Islet precursor cell (in vitro differentiated cells): ENCODE data around the gene SFR1.
"Not testable (repeated sequence)": the region's sequence is repeated elsewhere in the genome, so short reads cannot be mapped to it uniquely, and the experiment has no call there.

ENCODE experiments used
- DNase-seq: peaks from one replicate; pipeline ENCODE4 v3.0.0-alpha.2; 2018

The SFR1 gene

DNA sequence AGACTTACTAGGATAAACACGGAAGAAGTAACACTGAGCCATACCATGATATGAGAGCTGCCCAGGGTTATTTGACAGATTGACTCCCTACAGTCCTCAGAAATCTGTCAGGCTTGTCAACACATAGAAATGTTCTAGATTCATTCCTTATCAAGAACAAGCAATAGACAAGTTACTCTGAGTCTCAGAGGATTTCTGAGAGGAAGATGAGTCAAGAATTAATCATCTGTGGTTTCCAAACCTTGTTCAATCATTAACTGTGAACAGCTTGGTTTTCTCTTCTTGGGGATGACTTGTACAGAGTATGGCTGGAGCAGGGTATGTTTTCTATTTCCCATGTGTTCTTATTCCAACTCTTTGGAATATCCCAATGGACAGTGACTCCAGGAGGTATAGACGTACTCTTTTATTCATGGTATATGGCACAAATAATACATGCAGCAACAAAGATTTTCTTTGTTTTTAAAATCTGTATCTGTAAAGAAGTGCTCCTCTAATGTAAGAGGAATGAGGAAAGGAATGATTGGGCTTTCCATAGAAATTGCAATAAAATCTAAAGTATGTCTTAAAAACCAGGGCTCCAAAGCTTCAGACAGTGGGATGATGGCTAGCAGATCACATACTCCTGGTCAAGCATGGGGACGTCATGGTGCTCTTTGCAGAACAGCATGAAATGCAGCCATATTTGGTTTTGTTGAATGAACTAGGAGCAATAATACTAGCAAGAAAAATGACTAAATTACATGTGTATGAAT is 11.9 kb upstream of the SFR1 start:
- DNase-seq = no peak

DNA sequence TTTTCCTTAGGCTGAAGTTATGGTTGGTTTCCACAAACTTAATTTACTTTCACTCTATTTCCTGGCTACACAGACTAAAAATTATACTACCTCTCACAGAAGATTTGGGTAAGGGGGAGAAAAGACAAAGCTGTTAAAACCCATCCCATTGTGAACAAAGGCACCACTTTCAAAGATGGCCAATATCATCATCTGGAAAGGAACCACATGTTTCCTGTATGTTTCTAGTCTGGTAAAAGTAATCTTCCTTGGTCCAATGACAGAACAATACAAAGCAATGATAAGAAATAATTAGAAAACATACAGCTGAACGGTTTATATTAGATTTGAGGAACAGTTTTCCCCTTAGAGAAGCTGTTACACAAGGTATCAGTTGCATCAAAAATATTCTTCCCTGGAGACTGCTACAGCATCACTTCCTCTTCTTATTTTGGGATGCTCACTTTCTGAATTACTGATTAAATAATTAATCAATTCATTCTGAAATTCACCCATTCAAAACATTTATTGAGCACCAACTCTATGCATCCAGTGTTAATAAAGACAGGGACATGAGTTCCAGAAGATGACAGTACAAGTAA is 8.5 kb upstream of the SFR1 start:
- DNase-seq = no peak

DNA sequence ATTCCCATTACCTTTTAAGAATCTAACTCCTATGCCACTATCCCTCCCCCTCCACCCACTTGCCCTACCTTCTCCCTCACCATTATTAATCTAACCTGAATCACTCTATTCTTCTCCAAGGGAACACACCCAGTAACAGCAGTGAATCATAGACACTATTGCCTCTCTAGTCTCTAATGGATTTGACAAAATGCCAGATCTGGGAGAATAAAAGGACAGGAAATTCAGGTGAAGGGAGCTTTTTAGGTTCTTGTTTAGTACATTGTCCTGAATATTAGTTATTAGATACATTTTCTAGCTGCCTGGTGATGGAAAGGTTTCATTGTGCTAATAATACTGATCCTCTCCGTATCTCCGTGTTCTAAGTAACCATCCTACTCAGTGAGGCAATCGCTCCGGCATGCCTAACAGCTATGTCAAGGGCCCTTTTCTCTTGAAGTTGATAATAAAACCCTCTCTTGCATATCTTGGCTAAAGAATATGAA is 4.1 kb upstream of the SFR1 start:
- no peak for DNase-seq

DNA sequence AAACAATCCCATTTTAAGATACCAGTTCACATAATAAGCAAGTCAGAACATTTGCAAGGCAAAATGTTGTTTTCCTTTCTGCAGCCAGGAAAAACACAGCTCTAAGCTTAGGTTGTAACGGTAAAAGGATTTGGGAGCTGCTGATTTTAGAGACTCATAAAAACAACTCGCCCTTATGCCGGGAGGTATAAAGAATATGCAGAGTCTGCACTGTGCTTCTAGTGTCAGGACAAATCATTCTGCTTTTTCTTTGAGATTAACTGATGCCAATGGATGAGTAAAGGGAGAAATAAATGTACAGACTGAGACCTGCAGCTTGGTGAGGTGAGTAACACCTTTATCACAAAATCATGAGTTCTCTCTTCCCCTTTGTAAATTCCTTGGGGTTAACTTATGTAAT is 2.0 kb upstream of the SFR1 start:
- no peak for DNase-seq

DNA sequence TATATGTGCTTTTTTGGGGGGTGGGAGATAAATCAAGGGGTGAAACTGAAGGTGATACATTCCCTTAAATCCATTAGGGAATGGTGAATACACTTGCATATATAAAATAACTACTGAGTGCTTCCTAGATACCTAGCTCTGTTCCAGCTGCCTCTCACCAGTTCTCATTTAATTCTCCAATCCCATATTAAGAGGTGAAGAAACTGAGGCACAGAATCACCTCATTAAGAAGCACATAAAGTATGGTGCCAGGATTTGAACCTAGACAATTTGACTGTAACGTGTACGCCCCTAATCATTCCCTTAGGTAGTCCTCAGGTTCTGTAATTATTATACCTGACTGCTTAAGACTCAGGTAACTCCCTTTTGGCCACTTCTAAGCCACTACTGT is 1.5 kb upstream of the SFR1 start:
- no peak for DNase-seq

DNA sequence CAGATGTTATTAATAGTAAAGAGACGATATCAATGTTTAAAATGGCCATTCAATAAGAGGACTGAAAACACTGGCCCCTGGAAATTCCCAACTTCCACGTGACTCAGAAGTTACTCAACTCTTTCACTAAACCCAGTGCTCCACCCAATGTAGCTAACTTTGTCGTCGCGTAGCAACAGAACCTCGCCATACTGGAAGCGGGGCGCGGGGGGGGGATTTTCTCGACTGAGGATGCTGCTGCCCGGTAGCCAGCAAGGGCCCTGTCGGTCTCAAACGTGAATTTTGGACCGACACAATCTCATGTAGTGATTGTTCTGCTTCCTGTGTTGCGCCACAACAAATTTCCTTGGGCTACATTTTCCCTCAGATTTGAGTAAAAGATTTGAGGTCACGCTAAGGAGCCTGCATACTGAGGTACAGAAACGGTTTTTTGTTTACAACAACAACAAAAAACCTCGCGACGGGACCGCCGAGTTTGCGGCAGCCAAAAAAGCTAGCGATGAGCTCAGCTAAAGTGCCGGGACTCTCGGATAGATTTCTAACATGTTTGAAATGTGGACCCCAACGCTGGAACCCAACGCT is 977 bp upstream of the SFR1 start:
- DNase-seq = peak; percentile 94

DNA sequence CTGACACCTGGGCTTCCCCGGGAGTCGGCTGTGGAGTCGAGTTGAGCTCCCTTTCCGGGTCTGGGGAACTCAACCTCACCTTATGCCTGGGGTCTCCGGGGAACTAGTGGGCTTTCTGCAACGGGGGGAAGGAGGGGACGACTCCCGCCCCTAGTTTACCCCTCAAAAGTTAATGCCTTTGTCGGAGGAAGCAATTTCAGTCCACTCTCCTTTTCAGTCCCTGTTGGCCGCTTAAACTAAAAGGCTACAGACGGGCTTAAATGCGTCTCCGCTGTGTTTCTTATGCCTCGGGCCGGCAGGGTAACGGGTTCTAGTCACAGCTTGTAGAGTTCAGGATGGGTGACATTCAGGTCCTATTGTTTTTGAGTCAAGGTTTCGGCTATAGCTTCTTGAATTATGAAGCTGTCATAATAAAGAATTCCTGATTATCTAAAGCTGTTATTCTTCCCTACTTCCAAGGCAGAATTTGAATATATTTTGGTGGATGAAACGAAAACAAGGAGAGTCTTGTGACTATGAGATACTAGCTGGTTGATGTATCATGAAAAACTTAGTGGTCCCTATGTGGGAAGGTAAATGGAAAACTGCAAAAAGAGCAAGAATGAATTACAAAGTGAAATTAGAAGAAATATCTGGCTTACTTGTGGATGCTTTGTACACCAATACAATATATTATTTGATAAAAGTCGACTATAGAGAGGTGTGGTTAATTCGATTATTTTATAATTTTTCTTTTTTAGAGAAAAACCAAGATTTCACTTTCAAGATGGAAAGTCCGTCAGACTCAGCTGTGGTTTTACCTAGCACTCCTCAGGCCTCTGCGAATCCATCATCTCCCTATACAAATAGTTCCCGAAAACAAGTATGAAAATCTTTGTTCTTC is 495 bp downstream of the SFR1 start:
- no peak for DNase-seq

DNA sequence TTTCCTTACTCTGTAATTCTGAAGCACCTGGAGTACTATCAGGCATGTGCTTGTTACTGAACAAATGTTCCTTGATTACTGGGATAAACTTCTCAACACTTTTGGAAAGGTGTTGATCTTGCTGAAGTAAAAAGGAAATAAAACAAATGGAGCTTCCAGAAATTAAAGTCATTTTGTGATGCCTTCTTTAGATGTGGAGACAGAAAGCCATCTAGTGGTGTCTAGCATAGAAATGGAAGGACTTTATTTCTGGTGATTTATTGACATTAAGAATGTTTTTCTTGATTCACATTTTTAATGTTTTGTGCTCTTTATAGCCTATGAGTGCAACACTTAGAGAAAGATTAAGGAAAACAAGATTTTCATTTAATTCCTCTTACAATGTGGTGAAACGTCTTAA is 1.4 kb downstream of the SFR1 start:
- no peak for DNase-seq

DNA sequence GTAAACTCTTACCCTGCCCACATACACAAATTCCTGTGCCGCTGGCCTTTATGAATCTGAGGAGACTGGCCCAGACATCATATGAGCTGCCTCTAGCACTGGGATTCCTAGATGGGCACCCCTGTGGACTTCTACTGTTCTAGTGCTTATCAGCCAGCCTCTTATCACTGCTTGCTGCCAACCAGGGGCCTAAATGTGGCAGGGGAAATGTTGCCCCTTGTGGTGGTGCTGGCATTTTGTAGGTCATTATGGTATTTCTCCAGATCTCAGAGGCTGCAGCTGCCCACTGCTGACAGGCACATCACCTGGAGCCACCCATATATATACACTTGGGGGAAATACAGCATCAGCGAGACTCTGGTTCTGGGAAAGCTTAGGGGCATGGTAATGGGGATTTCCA is 5.4 kb downstream of the SFR1 start:
- DNase-seq = peak; percentile 53

DNA sequence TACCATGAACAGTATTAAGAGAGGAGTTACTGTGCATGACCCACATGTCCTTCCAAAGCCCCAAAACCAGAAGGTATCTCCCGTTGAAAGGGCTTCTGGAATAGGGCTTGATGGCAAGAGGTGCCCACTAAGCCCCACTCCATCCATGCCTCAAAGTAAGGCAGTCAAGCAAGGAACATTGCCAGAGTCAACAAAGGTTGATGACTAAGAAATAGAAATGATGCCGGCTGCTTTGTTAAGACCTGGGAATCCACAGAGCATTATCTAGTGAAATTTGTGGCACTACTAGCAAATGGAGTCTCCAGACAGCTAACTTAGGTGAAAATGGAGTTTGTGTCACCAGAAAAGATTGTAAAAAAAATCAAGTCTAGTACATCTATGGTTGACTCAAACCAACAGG is 6.2 kb downstream of the SFR1 start:
- DNase-seq = no peak

DNA sequence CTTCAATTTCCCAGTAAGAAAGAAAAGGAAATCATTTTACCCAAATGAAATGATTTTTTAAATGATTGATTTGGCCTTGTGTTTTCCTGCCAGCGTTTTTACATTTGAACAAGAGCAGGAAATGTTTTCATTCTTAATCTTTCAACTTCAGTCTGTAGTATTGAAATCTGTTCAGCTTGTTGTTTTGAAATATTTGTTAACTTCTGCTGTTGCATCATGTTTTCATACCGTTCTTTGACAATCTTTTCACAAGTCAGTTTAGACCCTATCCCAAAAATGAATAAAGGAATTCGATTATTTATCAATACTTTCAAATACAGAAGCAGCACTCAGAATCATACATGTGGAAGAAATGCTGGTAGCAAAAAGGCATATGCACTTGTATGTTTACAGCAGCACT is 8.1 kb downstream of the SFR1 start:
- DNase-seq = no peak

DNA sequence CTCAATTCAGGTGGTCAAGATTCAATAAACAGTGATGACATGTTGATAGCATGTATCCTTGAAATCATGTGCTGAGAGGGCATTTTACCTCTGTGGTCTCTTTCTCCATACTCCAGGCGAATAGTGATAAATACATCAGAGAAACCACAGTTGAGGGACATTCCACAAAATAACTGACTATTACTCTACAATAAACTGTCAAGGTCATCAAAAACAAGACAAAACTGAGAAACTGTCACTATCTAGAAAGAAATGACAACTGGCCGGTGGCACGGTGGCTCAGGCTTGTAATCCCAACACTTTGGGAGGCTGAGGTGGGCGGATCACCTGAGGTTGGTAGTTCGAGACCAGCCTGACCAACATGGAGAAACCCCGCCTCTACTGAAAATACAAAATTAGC is 16.2 kb downstream of the SFR1 start:
- DNase-seq = no peak

DNA sequence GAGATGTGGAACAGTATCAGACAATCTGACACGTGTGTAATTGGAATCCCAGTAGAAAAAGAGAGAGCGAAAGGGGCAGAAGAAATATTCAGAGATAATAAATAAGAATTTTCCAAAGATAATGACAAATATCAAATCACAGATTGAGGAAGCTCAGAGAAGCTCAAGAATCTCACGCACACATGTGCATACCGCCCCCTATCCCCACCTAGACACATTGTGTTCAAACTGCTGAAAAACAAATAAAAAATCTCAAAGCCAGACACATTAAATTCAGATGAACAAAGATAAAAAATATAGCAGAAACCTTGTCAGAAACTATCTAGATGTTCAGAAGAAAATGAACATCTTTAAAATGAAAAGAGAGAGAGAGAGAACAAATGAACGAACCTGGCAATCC is 17.2 kb downstream of the SFR1 start:
- DNase-seq = no peak

DNA sequence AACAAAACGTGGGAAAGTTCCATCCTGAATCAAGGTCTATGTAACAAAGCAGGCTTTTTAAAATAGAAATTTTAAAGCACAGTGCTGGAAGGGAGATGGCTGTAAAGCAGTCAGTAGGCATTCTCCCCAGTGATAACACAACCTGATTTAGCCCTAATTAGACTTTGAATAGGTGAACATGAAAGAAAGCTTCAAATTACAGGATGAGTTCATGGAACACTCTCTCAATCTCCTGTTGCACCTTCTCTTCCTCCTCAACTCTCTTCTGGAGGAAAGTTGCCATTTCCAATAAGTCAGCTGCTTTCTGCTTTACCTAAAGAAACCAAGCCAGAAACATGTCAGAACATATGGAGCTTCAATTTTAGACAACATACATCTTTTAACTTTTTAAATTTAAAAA is 20.1 kb downstream of the SFR1 start:
- DNase-seq = no peak

DNA sequence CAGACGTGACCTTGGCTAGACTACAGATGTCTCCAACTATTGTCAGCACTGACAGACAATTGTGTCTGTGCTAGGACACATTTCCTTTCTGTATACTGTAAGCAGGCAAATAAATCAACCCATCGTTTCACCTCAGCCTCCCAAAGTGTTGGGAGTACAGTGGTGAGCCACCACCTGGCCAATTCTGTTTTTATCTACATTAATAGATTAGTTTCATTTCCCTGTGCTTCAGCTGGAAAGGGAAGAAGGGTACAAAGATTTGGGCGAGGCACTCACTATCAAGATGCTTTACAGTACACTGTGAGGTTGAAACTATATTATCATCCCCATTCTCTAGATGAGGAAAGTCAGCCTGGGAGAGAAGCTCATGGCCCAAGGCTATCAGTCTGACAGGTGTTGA is 21.9 kb downstream of the SFR1 start:
- no peak for DNase-seq

DNA sequence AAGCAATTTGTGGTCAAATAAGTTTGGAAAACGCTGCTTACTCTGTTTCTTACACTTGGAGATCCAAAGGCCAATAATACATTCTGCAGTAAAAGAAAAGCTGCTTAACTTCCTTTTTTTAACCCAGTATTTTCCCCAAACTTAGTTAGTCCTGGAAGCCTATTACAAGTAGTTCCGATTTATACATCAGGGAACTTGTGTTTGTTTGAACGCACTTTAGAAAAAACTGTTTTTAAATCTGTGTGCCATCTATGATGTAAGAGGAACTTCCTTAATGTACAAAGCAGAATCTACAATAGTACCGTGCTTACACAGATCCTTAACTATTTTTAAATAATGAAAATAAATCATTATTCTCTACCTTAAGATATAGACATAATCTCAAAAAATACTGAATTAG is 23.0 kb downstream of the SFR1 start:
- no peak for DNase-seq

DNA sequence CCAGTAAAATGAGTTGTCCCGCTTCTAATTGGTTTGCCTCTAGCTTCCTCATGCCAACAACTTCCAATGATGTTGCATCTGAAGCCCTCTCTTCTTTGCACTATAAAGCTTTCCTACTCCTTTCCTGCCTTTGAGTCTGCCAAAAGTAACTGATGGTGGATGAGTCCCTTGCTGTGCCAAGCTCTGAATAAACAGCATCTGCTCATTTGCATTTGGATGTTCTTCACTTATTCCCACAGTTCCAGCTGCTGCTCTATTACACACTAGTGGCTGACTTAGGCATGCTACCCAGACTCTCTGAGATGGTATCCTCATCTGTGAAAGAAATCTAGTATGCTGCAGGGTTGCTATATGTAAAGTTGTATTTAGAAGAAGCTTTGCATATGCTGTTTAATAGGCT is 24.9 kb downstream of the SFR1 start:
- no peak for DNase-seq

DNA sequence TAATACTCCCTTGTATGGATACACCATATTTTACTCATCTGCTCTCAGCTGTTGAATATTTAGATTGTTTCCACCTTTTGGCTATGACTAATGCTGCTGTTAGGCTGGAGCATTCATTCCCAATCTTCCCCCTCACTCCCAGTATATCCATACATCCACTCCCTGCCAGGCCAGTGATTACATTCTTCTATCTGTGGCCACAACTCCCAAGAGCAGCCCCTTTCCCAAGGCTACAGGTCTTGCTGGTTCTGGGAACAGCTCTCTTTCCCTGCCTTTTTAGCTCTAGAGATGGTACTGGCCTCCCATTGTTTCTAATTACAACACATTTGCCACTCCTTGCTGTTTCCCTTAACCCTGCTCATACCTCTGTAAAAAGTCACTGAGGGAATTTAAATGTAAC is 28.2 kb downstream of the SFR1 start:
- DNase-seq = no peak

DNA sequence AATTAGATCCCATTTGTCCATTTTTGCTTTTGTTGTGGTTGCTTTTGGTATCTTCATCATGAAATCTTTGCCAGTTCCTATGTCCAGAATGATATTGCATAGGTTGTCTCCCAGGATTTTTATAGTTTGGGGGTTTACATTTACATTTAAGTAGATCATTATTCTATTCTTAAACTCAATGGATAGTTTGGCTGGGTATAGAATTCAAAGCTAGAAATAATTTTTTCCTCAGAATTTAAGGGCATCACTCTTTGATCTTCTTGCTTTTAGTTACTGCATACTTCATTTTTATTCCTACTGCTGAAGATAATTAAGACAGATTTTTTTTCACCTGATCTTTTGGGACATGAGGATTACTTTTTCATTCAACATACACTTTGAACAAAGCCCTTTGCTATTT is 29.8 kb downstream of the SFR1 start:
- DNase-seq = no peak

DNA sequence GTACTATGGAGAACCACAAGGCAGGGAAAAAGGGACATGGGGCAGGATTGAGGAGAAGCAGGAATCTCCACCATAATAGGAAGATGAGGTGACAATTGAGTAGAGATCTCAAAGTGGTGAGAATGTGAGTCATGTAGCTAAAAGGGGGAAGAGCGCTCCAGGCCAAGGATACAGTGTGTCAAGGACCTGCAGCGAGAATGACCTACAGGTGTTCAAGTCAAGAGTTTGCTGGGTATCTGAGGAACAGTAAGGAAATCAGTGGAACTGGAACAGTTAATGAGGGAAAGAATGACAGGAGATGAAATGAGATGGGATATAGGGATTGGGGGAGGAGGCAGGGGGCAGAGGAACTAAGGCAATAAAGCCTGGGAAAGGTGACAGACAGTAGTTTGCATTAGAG is 33.6 kb downstream of the SFR1 start:
- no peak for DNase-seq

DNA sequence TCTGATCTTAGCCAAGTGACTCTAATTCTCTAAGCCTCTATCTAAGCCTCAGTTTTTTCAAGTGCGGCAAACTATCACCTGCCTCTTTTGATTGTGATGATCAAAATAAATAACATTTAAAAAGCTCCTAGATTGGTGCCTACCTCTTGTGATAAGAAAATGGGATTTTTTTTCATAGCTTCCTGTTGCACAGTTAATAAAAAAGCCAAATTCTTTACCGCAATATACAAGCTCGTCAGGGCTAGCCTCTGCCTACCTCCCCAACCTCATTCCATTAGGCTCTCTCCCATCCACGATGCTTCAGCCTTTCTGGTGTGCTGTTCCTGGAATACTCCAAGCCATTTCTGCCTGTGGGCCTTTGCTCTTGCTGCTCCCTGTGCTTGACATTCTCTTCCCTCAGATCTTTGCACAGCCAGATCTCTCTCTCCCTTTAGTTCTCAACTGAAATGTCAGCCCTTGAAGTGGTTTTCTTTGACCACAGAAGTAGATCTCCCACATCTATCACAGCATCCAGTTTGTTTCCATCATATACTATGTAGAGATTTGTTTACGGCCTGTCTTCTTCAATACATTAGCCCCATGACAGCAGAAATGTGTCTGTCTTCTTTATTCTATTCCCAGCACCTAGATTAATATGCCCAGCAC is 48.8 kb downstream of the SFR1 start:
- DNase-seq = no peak

DNA sequence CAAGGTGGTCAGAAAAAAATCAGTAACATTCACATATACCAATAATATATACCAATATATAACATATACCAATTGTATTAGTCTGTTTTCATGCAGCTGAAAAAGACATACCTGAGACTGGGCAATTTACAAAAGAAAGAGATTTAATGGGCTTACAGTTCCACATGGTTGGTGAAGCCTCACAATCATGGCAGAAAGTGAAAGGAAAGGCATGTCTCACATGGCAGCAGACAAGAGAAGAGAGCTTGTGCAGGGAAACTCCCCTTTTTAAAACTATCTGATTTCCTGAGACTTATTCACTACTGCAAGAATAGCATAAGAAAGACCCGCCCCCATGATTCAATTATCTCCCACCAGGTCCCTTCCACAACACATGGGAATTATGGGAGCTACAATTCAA is 52.2 kb downstream of the SFR1 start:
- DNase-seq = not testable (repeated sequence)
